Fibroblast of lung (primary cell): Measurements from ENCODE around the gene DDOST.

Experiments
- EZH2 ChIP-seq: IDR thresholded peaks from 2 replicates; pipeline ENCODE4 v1.5.1; 2012; ENCODE audit warnings: low read length, control low read depth, mild to moderate bottlenecking; ENCODE audit errors: missing control alignments
- TF ChIP-seq, protein P1 (sequence below), 2 donors: IDR thresholded peaks in 1 of 2; conservative IDR thresholded peaks in 1 of 2; 1 replicate in 1 of 2; 2 replicates in 1 of 2; pipeline ENCODE4 v1.5.1; 2011 to 2012; ENCODE audit warnings: low read length in 2 of 2, control low read depth in 1 of 2, inconsistent platforms in 1 of 2, low read depth in 1 of 2, mild to moderate bottlenecking in 1 of 2

DNA sequence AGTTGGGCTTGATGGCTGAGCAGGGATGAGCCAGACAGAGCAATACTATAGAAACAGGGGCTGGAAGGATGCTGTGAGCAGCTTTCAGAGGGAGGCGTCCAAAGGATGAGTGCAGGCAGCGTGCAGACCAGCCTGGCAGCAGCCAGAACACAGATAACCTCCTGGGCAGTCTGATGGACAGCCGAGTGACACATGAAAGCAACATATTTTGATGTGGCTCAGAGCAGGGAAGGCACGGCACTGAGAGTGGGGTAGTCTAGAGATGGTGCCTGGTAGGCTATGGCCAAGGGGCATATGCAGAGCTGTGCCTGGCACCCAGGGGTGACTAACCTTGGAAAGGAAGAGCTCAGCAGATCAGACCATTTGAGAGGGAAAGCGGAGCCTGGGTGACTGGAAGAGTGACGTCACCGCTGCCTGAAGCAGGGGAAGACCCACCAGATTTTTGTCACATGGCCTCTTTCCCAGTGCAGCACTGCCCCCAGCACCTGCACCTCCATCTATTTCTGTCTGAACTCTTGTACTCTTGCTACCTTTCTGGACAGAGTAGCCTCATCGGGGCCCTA is 24.3 kb downstream of the DDOST start:
- TF ChIP-seq, protein P1, sequence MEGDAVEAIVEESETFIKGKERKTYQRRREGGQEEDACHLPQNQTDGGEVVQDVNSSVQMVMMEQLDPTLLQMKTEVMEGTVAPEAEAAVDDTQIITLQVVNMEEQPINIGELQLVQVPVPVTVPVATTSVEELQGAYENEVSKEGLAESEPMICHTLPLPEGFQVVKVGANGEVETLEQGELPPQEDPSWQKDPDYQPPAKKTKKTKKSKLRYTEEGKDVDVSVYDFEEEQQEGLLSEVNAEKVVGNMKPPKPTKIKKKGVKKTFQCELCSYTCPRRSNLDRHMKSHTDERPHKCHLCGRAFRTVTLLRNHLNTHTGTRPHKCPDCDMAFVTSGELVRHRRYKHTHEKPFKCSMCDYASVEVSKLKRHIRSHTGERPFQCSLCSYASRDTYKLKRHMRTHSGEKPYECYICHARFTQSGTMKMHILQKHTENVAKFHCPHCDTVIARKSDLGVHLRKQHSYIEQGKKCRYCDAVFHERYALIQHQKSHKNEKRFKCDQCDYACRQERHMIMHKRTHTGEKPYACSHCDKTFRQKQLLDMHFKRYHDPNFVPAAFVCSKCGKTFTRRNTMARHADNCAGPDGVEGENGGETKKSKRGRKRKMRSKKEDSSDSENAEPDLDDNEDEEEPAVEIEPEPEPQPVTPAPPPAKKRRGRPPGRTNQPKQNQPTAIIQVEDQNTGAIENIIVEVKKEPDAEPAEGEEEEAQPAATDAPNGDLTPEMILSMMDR (conservative IDR thresholded peaks at IDR 0.05 in 1 of 2, IDR thresholded peaks at IDR 0.05 in 1 of 2; ENCODE audit: low read depth in 1 of 2, low read length in 2 of 2): no peak
- no peak for TF ChIP-seq EZH2
